Measurements from ENCODE around the gene SHISA6.

The SHISA6 gene

GRCh38 chr17:11548398-11548797 lies 307.4 kb downstream of the SHISA6 start:
- H3K36me3 ChIP-seq (ENCODE audit: insufficient read depth, low read length): no peaks in the 10 kb centered on the region
- H3K4me2 ChIP-seq (ENCODE audit: low read length): no peak overlapping the region
- H3K4me1 ChIP-seq (ENCODE audit: control insufficient read depth, insufficient read depth, low read length): no peaks in the 10 kb centered on the region
- H3K9ac ChIP-seq (ENCODE audit: low read depth, low read length): no peak overlapping the region
- no peaks in the 10 kb centered on the region for H3K27me3 ChIP-seq (ENCODE audit: control insufficient read depth, insufficient read depth, low read length)
- H3K4me3 ChIP-seq (ENCODE audit: low read length): no peak overlapping the region
- H3K9me3 ChIP-seq (replicated peaks; ENCODE audit: low read length): peaks cover 7% of the 10 kb centered on the region

DNA sequence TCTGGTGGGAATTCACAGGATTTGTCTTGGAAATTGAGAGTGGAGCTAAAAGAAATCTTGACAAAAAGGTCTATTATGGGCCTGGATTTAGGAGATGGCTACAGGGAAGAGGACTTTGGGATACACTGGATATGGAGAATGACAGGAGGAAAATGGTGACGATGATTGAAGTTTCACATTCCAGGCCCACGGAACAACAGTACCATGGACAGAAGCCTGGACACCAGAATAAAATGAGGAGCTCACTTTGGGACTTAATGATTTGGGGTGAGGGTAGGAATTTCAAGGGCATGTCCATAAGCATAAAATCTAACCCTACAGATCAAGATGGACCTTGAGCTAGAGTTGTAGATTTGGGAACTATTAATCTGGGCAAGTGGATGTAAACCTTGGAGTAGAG lies 309.4 kb downstream of the SHISA6 start:
- Histone ChIP-seq H3K9me3 (replicated peaks; ENCODE audit: low read length) (peaks cover 13% of the 10 kb centered on the region), H3K27me3 (ENCODE audit: control insufficient read depth, insufficient read depth, low read length) (no peaks in the 10 kb centered on the region), H3K4me2 (ENCODE audit: low read length) (no peak overlapping the region), H3K36me3 (ENCODE audit: insufficient read depth, low read length) (no peaks in the 10 kb centered on the region), H3K4me1 (ENCODE audit: control insufficient read depth, insufficient read depth, low read length) (no peaks in the 10 kb centered on the region), H3K4me3 (ENCODE audit: low read length) (no peak overlapping the region), H3K9ac (ENCODE audit: low read depth, low read length) (no peak overlapping the region)

- H3K4me1 ChIP-seq (ENCODE audit: control insufficient read depth, insufficient read depth, low read length): no peaks in the 10 kb centered on the region
- no peak overlapping the region for H3K9ac ChIP-seq (ENCODE audit: low read depth, low read length)
- H3K9me3 ChIP-seq (replicated peaks; ENCODE audit: low read length): peaks cover 22% of the 10 kb centered on the region
- H3K4me3 ChIP-seq (ENCODE audit: low read length): no peak overlapping the region
- no peaks in the 10 kb centered on the region for H3K36me3 ChIP-seq (ENCODE audit: insufficient read depth, low read length)
- no peak overlapping the region for H3K4me2 ChIP-seq (ENCODE audit: low read length)
- no peaks in the 10 kb centered on the region for H3K27me3 ChIP-seq (ENCODE audit: control insufficient read depth, insufficient read depth, low read length)
Measured at GRCh38 chr17:11551442-11551841, 310.4 kb downstream of the SHISA6 start.

GRCh38 chr17:11553135-11553534 lies 312.1 kb downstream of the SHISA6 start:
- Histone ChIP-seq H3K4me1 (ENCODE audit: control insufficient read depth, insufficient read depth, low read length) (no peaks in the 10 kb centered on the region), H3K36me3 (ENCODE audit: insufficient read depth, low read length) (no peaks in the 10 kb centered on the region), H3K9me3 (replicated peaks; ENCODE audit: low read length) (peaks cover 31% of the 10 kb centered on the region), H3K4me2 (ENCODE audit: low read length) (no peak overlapping the region), H3K9ac (ENCODE audit: low read depth, low read length) (no peak overlapping the region), H3K4me3 (ENCODE audit: low read length) (no peak overlapping the region), H3K27me3 (ENCODE audit: control insufficient read depth, insufficient read depth, low read length) (no peaks in the 10 kb centered on the region)

GRCh38 chr17:11554042-11554441 lies 313.0 kb downstream of the SHISA6 start:
- Histone ChIP-seq H3K9ac (ENCODE audit: low read depth, low read length) (no peak overlapping the region), H3K4me3 (ENCODE audit: low read length) (no peak overlapping the region), H3K36me3 (ENCODE audit: insufficient read depth, low read length) (no peaks in the 10 kb centered on the region), H3K4me1 (ENCODE audit: control insufficient read depth, insufficient read depth, low read length) (no peaks in the 10 kb centered on the region), H3K9me3 (replicated peaks; ENCODE audit: low read length) (peaks cover 31% of the 10 kb centered on the region), H3K27me3 (ENCODE audit: control insufficient read depth, insufficient read depth, low read length) (no peaks in the 10 kb centered on the region), H3K4me2 (ENCODE audit: low read length) (no peak overlapping the region)

GRCh38 chr17:11554542-11554941 lies 313.5 kb downstream of the SHISA6 start:
- Histone ChIP-seq H3K4me2 (ENCODE audit: low read length) (no peak overlapping the region), H3K27me3 (ENCODE audit: control insufficient read depth, insufficient read depth, low read length) (no peaks in the 10 kb centered on the region), H3K4me3 (ENCODE audit: low read length) (no peak overlapping the region), H3K9ac (ENCODE audit: low read depth, low read length) (no peak overlapping the region), H3K36me3 (ENCODE audit: insufficient read depth, low read length) (no peaks in the 10 kb centered on the region), H3K9me3 (replicated peaks; ENCODE audit: low read length) (peaks cover 36% of the 10 kb centered on the region), H3K4me1 (ENCODE audit: control insufficient read depth, insufficient read depth, low read length) (no peaks in the 10 kb centered on the region)

- Histone ChIP-seq H3K4me1 (ENCODE audit: control insufficient read depth, insufficient read depth, low read length) (no peaks in the 10 kb centered on the region), H3K27me3 (ENCODE audit: control insufficient read depth, insufficient read depth, low read length) (no peaks in the 10 kb centered on the region), H3K9me3 (replicated peaks; ENCODE audit: low read length) (peaks cover 42% of the 10 kb centered on the region), H3K4me3 (ENCODE audit: low read length) (no peak overlapping the region), H3K36me3 (ENCODE audit: insufficient read depth, low read length) (no peaks in the 10 kb centered on the region), H3K9ac (ENCODE audit: low read depth, low read length) (no peak overlapping the region), H3K4me2 (ENCODE audit: low read length) (no peak overlapping the region)
Measured at GRCh38 chr17:11555530-11555929, 314.5 kb downstream of the SHISA6 start.

GRCh38 chr17:11557727-11558452 lies 316.9 kb downstream of the SHISA6 start:
- Histone ChIP-seq H3K4me2 (ENCODE audit: low read length) (no peak overlapping the region), H3K36me3 (ENCODE audit: insufficient read depth, low read length) (no peaks in the 10 kb centered on the region), H3K9me3 (replicated peaks; ENCODE audit: low read length) (peaks cover 44% of the 10 kb centered on the region), H3K4me3 (ENCODE audit: low read length) (no peak overlapping the region), H3K27me3 (ENCODE audit: control insufficient read depth, insufficient read depth, low read length) (no peaks in the 10 kb centered on the region), H3K4me1 (ENCODE audit: control insufficient read depth, insufficient read depth, low read length) (no peaks in the 10 kb centered on the region), H3K9ac (ENCODE audit: low read depth, low read length) (no peak overlapping the region)

GRCh38 chr17:11558681-11559234 lies 317.7 kb downstream of the SHISA6 start:
- H3K27me3 ChIP-seq (ENCODE audit: control insufficient read depth, insufficient read depth, low read length): no peaks in the 10 kb centered on the region
- H3K4me2 ChIP-seq (ENCODE audit: low read length): no peak overlapping the region
- no peaks in the 10 kb centered on the region for H3K4me1 ChIP-seq (ENCODE audit: control insufficient read depth, insufficient read depth, low read length)
- H3K9me3 ChIP-seq (replicated peaks; ENCODE audit: low read length): peaks cover 45% of the 10 kb centered on the region
- no peak overlapping the region for H3K9ac ChIP-seq (ENCODE audit: low read depth, low read length)
- H3K36me3 ChIP-seq (ENCODE audit: insufficient read depth, low read length): no peaks in the 10 kb centered on the region
- no peak overlapping the region for H3K4me3 ChIP-seq (ENCODE audit: low read length)

DNA sequence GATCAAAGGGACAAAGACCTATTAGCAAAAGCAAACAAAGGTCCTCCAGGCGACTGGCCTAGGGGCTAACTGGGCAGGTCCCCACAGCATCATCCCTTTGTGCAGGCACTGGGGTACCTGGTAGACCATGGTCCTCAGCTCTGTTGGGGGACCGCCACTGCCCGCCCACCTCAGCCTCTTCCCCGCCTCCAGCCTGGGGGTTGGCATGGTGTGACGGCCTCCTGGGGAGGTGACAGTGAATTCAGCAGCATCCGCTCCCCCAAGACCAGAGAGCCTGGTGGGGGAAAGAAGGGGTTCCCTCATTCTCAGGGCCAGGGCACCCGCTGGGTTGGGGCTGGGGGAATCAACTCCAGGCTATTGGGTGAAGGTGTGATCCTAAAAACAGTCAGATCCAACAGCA lies 318.6 kb downstream of the SHISA6 start:
- H3K9me3 ChIP-seq (replicated peaks; ENCODE audit: low read length): peaks cover 45% of the 10 kb centered on the region
- H3K4me1 ChIP-seq (ENCODE audit: control insufficient read depth, insufficient read depth, low read length): no peaks in the 10 kb centered on the region
- no peak overlapping the region for H3K4me2 ChIP-seq (ENCODE audit: low read length)
- H3K4me3 ChIP-seq (ENCODE audit: low read length): no peak overlapping the region
- no peaks in the 10 kb centered on the region for H3K36me3 ChIP-seq (ENCODE audit: insufficient read depth, low read length)
- no peaks in the 10 kb centered on the region for H3K27me3 ChIP-seq (ENCODE audit: control insufficient read depth, insufficient read depth, low read length)
- no peak overlapping the region for H3K9ac ChIP-seq (ENCODE audit: low read depth, low read length)

DNA sequence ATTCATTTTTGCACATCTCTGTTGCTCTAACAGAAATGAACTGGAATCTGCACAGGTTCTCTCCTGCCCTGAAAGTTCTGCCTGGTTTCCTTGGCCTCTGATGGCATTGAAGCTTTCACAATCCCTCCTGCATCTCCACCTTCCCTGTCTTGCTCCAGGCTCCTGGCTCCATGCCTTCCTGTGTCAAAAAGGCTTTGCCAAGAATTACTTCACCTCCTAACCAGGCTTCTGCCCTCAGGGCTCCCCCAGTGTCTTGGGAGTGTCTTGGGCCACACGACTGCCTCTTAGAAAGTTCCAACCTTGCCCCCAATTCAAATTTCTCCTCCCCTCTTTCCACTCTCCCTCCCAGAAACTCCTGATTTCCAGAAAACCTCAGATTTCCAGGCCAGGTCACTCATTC lies 320.3 kb downstream of the SHISA6 start:
- Histone ChIP-seq H3K9me3 (replicated peaks; ENCODE audit: low read length) (peaks cover 36% of the 10 kb centered on the region), H3K27me3 (ENCODE audit: control insufficient read depth, insufficient read depth, low read length) (no peaks in the 10 kb centered on the region), H3K4me3 (ENCODE audit: low read length) (no peak overlapping the region), H3K4me1 (ENCODE audit: control insufficient read depth, insufficient read depth, low read length) (no peaks in the 10 kb centered on the region), H3K36me3 (ENCODE audit: insufficient read depth, low read length) (no peaks in the 10 kb centered on the region), H3K9ac (ENCODE audit: low read depth, low read length) (no peak overlapping the region), H3K4me2 (ENCODE audit: low read length) (no peak overlapping the region)

DNA sequence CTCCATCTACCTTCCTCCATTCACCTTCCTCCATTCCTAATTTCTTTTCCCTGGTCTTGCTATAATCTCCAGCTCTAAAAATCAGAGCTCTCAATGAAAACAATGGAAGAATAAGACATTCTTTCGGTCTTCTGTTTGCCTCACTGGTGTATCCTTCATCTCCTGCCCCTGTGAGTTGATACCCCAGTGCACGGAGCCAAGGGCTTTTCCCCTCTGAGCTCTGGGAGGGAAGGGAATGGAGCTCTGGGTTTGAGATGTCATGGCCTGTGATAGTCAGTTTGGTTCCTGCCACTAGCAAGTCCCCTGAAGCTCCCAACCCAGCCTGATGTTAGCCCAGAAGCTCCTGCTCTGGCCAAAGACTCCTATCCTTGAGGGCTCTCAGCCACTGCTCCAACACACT lies 320.7 kb downstream of the SHISA6 start:
- Histone ChIP-seq H3K4me3 (ENCODE audit: low read length) (no peak overlapping the region), H3K36me3 (ENCODE audit: insufficient read depth, low read length) (no peaks in the 10 kb centered on the region), H3K4me2 (ENCODE audit: low read length) (no peak overlapping the region), H3K9ac (ENCODE audit: low read depth, low read length) (no peak overlapping the region), H3K27me3 (ENCODE audit: control insufficient read depth, insufficient read depth, low read length) (no peaks in the 10 kb centered on the region), H3K9me3 (replicated peaks; ENCODE audit: low read length) (peaks cover 33% of the 10 kb centered on the region), H3K4me1 (ENCODE audit: control insufficient read depth, insufficient read depth, low read length) (no peaks in the 10 kb centered on the region)

Data from skeletal muscle satellite cell (primary cell).